Motor neuron (in vitro differentiated cells): ENCODE data around the gene BLOC1S4. TPM values are rescaled to one million over a fixed set of nuclear protein-coding genes. Genes with fewer than 3 reads are reported as not detected.

Source experiments
- ATAC-seq, 8 experiments: fragments of 200-7000 bp; cut with Tn5 transposase; replicated peaks in 6 of 8; 2 replicates each; pipeline ENCODE4 v1.8.0; 2021; ENCODE audit warnings: mild to moderate bottlenecking in 8 of 8, moderate library complexity in 8 of 8
- H3K27ac ChIP-seq, 2 donors: fragments of 250-450 bp; sonication (Bioruptor Pico); 2 replicates each; pipeline ENCODE4 v1.9.0; 2021; ENCODE audit warnings: antibody characterized with exemption in 2 of 2, mild to moderate bottlenecking in 2 of 2, moderate library complexity in 1 of 2
- H3K4me1 ChIP-seq, 2 donors: fragments of 250-450 bp; sonication (Bioruptor Pico); replicated peaks in 1 of 2; 2 replicates each; pipeline ENCODE4 v1.6.1; 2021; ENCODE audit warnings: antibody characterized with exemption in 2 of 2, mild to moderate bottlenecking in 2 of 2, moderate library complexity in 1 of 2
- H3K4me3 ChIP-seq, 5 donors: fragments of 250-450 bp; sonication (Bioruptor Pico); 2 replicates each; pipeline ENCODE4 v1.9.0; 2021; ENCODE audit warnings: antibody characterized with exemption in 5 of 5, mild to moderate bottlenecking in 5 of 5, moderate library complexity in 4 of 5
- WGBS, 10 experiments: fragments of 450-650 bp; shearing (Covaris generic); methylation state at CpG; one replicate each; pipeline ENCODE4 v1.0.0; 2022; 5-methylcytosine and 5-hydroxymethylcytosine counted together
- in situ Hi-C, 9 experiments: fragments of 400-800 bp; cut with MboI; loops; one replicate each; pipeline ENCODE4 v1.15.0; 2021; ENCODE audit warnings: low sequenced_read_pairs in 9 of 9, low pct_unique_long_range_greater_than_20kb in 2 of 9; ENCODE audit not compliant: unreplicated experiment in 9 of 9
- total RNA-seq, 8 experiments: library from RNA; unstranded; fragments of 300-600 nt; gene quantifications; 2 replicates each; pipeline versions ENCODE4 v1.2.3 to v1.2.4, GENCODE V29; 2022

BLOC1S4 gene
- total RNA-seq, 8 experiments from 2014 or later, result 11.6 to 23.0 (median 14.6) TPM

GRCh38 chr4:6709230-6710114, 6.5 kb upstream of the BLOC1S4 start, which contains the start of gene MRFAP1L1:
TSS of gene MRFAP1L1 (minus strand) at chr4:6709865. CDS start at chr4:6709629, 236 bp downstream.
- Histone ChIP-seq H3K27ac (peak within 1 kb of the TSS; percentile 89 to 96), H3K4me1 (peaks cover 14 to 18% of the 10 kb centered on the region in 2 donors), H3K4me3 (peak within 1 kb of the TSS; percentile 68 to 87 (median 80))
- in situ Hi-C loops, result loop anchor here in 6 of 9 experiments (25.0 kb wide), 4 partner anchors 178 to 378 kb away; partner anchors contain the start of genes GRPEL1 (in 3 of the 6) and TADA2B (in 1 of the 6)
- 0 to 8% (median 1%) methylated on average over 1 to 47 of the region's 72 CpGs for WGBS, 10 experiments
- ATAC-seq, result peak; percentile 79 to 88 (median 82)

- in situ Hi-C loops, result loop anchor here in 6 of 9 experiments (25.0 kb wide), 4 partner anchors 177 to 377 kb away; partner anchors contain the start of genes GRPEL1 (in 3 of the 6) and TADA2B (in 1 of the 6)
- Histone ChIP-seq H3K27ac (peak overlapping the region in 1 of 2 donors; percentile 48), H3K4me3 (peak overlapping the region; percentile 68 to 87 (median 80)), H3K4me1 (peaks cover 14 to 18% of the 10 kb centered on the region in 2 donors)
- ATAC-seq, result peak in 5 of 8 experiments; percentile 4 to 11 (median 10)
- 0 to 33% (median 16%) methylated on average over 1 to 6 of the region's 6 CpGs; no CpG with 5 or more reads in 3 of the 10 experiments for WGBS, 10 experiments
These were observed 5.7 kb upstream of the BLOC1S4 start for GRCh38 chr4:6710282-6710681.

- Histone ChIP-seq H3K4me3 (no peak overlapping the region), H3K27ac (no peak overlapping the region), H3K4me1 (peaks cover 14 to 22% of the 10 kb centered on the region in 2 donors)
- 37 to 100% (median 59%) methylated on average over 1 to 2 of the region's 2 CpGs; no CpG with 5 or more reads in 2 of the 10 experiments for WGBS, 10 experiments
- ATAC-seq, result no peak
- in situ Hi-C loops, result loop anchor here in 6 of 9 experiments (25.0 kb wide), 4 partner anchors 176 to 376 kb away; partner anchors contain the start of genes GRPEL1 (in 3 of the 6) and TADA2B (in 1 of the 6)
These were observed 5.0 kb upstream of the BLOC1S4 start for GRCh38 chr4:6710996-6711395.

- peaks cover 6 to 13% of the 10 kb centered on the region in 2 donors for H3K4me1 ChIP-seq
- WGBS, 10 experiments, result 0 to 86% (median 35%) methylated on average over 1 of the region's 1 CpG; no CpG with 5 or more reads in 4 of the 10 experiments
- no peak overlapping the region for H3K27ac ChIP-seq
- in situ Hi-C loops, result loop anchor here in 6 of 9 experiments (25.0 kb wide), 4 partner anchors 172 to 372 kb away; partner anchors contain the start of genes GRPEL1 (in 3 of the 6) and TADA2B (in 1 of the 6)
- no peak for ATAC-seq
- no peak overlapping the region for H3K4me3 ChIP-seq
These were observed 1.0 kb upstream of the BLOC1S4 start for GRCh38 chr4:6714954-6715353.

- H3K4me1 ChIP-seq, result peaks cover 10 to 13% of the 10 kb centered on the region in 2 donors
- peak overlapping the region; percentile 36 to 62 for H3K27ac ChIP-seq
- peak overlapping the region; percentile 59 to 73 (median 63) for H3K4me3 ChIP-seq
- 0 to 17% (median 10%) methylated on average over 2 to 9 of the region's 9 CpGs; no CpG with 5 or more reads in 1 of the 10 experiments for WGBS, 10 experiments
- ATAC-seq, result peak in 2 of 8 experiments; percentile 2
- in situ Hi-C loops, result loop anchor here in 6 of 9 experiments (25.0 kb wide), 4 partner anchors 172 to 372 kb away; partner anchors contain the start of genes GRPEL1 (in 3 of the 6) and TADA2B (in 1 of the 6)
These were observed 313 bp upstream of the BLOC1S4 start for GRCh38 chr4:6715704-6716017.

DNA sequence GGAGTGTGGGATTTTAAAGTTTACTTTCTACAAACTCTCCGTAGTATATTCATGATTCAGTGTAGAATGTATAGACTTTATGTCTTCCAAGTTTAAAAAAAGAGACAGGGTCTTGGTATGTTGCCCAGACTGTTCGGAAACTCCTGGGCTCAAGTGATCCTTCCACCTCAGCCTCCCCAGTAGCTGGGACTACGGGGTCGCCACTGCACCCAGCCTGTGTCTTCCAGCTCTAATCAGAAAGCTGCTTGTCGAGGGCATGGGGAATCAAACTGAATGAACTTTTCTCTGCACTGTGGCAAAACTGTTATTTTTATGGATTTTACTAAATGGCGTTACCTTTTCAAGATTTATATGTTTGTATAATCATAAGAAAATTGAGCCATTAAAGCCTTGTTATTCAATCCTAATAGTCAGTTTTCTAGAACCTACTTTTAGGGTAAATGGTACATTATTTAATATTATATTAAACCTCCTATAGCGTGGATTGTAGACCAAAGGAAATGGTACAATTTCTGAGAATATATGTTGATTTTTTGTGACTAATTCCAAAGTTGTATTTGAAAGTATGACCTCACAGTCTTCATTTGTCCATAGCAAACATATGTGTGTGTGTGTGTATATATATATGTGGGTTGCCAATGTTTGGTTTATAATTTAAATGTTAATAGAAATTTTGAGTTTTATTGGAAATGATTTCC, 1.1 kb downstream of the BLOC1S4 start:
- ATAC-seq, result peak in 2 of 8 experiments; percentile 3 to 6
- H3K4me3 ChIP-seq, result peak overlapping the region; percentile 59 to 73 (median 63)
- peaks cover 10 to 13% of the 10 kb centered on the region in 2 donors for H3K4me1 ChIP-seq
- in situ Hi-C loops, result loop anchor here in 6 of 9 experiments (25.0 kb wide), 4 partner anchors 170 to 370 kb away; partner anchors contain the start of genes GRPEL1 (in 3 of the 6) and TADA2B (in 1 of the 6)
- no peak overlapping the region for H3K27ac ChIP-seq
- WGBS, 10 experiments, result 0 to 33% (median 4%) methylated on average over 1 to 7 of the region's 7 CpGs

DNA sequence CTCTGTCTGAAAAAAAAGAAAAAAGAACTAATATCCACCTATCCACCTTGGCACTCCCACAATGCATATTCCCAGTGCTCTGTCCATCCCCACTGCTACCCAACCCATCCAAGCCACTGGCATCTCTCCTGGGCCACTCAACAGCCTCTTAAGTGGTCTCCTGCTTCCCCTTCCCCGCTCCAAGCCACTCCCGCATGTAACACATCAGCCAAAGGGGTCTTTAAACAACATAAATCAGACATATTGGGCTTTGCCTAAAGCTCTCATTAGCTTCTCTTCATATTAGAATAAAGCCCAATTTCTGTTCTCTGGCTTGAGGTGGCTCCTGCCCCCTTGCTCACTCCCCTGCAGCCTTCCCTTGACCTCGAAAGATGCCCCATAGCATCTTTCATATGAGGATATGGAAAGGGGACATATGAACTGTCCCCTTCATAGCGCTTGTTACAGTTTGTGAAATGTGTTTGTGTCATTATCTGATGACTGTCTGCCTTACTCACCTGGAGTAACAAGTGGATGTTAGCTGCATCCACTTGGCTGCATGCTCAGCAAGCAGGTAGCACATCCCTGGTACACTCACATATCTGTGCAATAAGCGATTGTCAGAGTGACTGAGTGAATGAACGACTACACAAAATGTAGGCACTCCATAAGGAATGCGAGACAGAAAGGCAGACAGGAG, 3.1 kb downstream of the BLOC1S4 start:
- ATAC-seq, result no peak

DNA sequence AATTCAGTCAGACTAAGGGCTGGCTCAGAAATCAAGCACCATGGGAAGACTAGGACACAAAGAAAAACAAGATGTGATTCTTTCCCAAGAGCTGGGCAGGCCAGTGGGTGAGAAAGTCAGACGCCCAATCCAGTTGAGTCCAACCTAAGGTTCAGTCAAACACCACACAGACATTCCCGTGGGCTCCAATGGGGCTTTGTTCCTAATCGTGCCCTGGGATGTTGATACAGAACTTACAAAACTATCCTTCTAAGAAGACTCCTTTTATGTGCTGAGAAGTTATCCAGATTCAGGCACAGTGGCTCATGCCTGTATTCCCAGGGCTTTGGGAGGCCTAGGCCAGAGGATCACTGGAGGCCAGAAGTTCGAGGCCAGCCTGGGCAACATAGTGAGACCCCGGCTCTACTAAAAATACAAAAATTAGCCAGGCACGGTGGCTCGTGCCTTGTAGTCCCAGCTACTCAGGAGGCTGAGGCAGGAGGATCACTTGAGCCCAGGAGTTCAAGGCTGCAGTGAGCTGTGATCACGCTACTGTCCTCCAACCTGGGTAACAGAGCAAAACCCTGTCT, 3.7 kb downstream of the BLOC1S4 start:
- peaks cover 13 to 14% of the 10 kb centered on the region in 2 donors for H3K4me1 ChIP-seq
- ATAC-seq, result no peak
- in situ Hi-C loops, result loop anchor here in 6 of 9 experiments (25.0 kb wide), 4 partner anchors 168 to 368 kb away; partner anchors contain the start of genes GRPEL1 (in 3 of the 6) and TADA2B (in 1 of the 6)
- H3K4me3 ChIP-seq, result no peak overlapping the region
- H3K27ac ChIP-seq, result no peak overlapping the region
- 33 to 100% (median 85%) methylated on average over 1 to 4 of the region's 8 CpGs; no CpG with 5 or more reads in 2 of the 10 experiments for WGBS, 10 experiments

More for the DNA sequence above, 3.1 kb downstream of the BLOC1S4 start:
- H3K27ac ChIP-seq, result no peak overlapping the region
- peaks cover 10 to 13% of the 10 kb centered on the region in 2 donors for H3K4me1 ChIP-seq
- H3K4me3 ChIP-seq, result no peak overlapping the region
- in situ Hi-C loops, result loop anchor here in 6 of 9 experiments (25.0 kb wide), 4 partner anchors 168 to 368 kb away; partner anchors contain the start of genes GRPEL1 (in 3 of the 6) and TADA2B (in 1 of the 6)
- 58 to 100% (median 80%) methylated on average over 1 to 6 of the region's 7 CpGs; no CpG with 5 or more reads in 3 of the 10 experiments for WGBS, 10 experiments

DNA sequence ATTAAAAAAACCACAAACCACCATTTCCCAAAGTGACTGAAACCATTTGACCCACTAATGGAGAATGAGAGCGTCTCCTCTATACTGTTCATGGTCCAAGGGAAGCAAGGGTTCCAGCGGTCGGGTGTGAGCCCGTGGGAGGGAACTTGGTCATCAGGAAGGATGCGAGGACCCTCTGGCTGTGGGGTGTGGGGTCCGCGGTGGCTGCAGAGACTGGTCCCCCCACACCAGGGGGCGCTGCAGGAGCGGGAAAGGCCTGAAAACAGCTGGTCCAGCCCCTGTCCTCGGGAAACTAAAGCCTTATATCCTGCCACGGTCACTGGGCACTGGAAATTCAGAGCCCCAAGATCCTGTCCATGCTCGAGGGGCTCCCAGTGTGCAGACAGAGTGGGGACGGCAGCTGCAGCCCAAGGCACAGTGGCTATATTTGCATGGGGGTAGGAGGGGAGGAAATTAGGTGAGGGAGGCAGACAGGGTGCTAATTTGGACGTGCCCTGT, 4.3 kb downstream of the BLOC1S4 start:
- Histone ChIP-seq H3K27ac (no peak overlapping the region), H3K4me3 (no peak overlapping the region), H3K4me1 (peaks cover 13 to 19% of the 10 kb centered on the region in 2 donors)
- ATAC-seq, result peak; percentile 12 to 74 (median 66)
- 0 to 100% (median 3%) methylated on average over 1 to 9 of the region's 14 CpGs; no CpG with 5 or more reads in 3 of the 10 experiments for WGBS, 10 experiments
- in situ Hi-C loops, result loop anchor here in 6 of 9 experiments (25.0 kb wide), 4 partner anchors 167 to 367 kb away; partner anchors contain the start of genes GRPEL1 (in 3 of the 6) and TADA2B (in 1 of the 6)

GRCh38 chr4:6721121-6721520, 5.1 kb downstream of the BLOC1S4 start:
- H3K27ac ChIP-seq, result no peak overlapping the region
- ATAC-seq, result no peak
- peaks cover 9 to 19% of the 10 kb centered on the region in 2 donors for H3K4me1 ChIP-seq
- H3K4me3 ChIP-seq, result no peak overlapping the region
- in situ Hi-C loops, result loop anchor here in 6 of 9 experiments (25.0 kb wide), 4 partner anchors 166 to 366 kb away; partner anchors contain the start of genes GRPEL1 (in 3 of the 6) and TADA2B (in 1 of the 6)
- 76 to 100% (median 97%) methylated on average over 1 to 6 of the region's 10 CpGs; no CpG with 5 or more reads in 4 of the 10 experiments for WGBS, 10 experiments

GRCh38 chr4:6722891-6723290, 6.9 kb downstream of the BLOC1S4 start:
- no peak for ATAC-seq
- Histone ChIP-seq H3K27ac (no peak overlapping the region), H3K4me1 (peaks cover 12 to 22% of the 10 kb centered on the region in 2 donors), H3K4me3 (no peak overlapping the region)
- in situ Hi-C loops, result loop anchor here in 6 of 9 experiments (25.0 kb wide), 4 partner anchors 164 to 364 kb away; partner anchors contain the start of genes GRPEL1 (in 3 of the 6) and TADA2B (in 1 of the 6)
- 86 to 100% (median 97%) methylated on average over 6 to 11 of the region's 12 CpGs; no CpG with 5 or more reads in 5 of the 10 experiments for WGBS, 10 experiments
